Measurements from ENCODE around the gene PCBP1.

DNA sequence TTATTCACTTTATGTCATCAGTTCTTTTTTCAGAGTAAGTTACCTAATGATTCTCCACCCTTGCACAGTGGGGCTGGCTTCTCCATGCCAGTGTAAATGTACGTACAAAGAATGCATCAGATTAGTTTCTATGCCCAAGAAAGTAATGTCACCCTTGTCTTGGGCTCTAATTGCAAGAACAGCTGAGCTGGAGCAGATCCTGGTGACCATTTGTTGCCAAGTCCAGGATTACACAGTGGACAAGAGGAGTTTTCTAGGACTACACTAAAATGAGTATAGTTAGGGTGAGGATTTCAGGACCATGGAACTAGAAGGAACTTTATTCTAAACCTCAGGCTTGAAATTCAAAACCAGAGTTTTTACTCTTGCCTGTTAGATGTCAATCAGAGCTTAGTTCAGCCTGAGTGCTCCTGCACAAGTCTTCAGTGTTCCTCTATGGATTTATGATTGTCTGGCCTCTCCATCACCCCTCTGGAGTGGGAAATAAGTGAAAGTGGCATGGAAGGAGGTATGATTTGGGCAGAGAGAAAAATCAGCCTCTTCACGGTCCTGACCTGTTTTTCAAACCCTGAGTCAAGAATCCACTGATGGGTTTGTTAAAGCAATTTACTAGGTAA lies 29.8 kb downstream of the PCBP1 start:
- TF ChIP-seq, protein P1, sequence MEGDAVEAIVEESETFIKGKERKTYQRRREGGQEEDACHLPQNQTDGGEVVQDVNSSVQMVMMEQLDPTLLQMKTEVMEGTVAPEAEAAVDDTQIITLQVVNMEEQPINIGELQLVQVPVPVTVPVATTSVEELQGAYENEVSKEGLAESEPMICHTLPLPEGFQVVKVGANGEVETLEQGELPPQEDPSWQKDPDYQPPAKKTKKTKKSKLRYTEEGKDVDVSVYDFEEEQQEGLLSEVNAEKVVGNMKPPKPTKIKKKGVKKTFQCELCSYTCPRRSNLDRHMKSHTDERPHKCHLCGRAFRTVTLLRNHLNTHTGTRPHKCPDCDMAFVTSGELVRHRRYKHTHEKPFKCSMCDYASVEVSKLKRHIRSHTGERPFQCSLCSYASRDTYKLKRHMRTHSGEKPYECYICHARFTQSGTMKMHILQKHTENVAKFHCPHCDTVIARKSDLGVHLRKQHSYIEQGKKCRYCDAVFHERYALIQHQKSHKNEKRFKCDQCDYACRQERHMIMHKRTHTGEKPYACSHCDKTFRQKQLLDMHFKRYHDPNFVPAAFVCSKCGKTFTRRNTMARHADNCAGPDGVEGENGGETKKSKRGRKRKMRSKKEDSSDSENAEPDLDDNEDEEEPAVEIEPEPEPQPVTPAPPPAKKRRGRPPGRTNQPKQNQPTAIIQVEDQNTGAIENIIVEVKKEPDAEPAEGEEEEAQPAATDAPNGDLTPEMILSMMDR (IDR thresholded peaks at IDR 0.05), result no peak
- TF ChIP-seq POLR2AphosphoS5 (IDR thresholded peaks at IDR 0.05; ENCODE audit: insufficient read depth in 1 of 2, low read depth in 1 of 2), result no peak

All from vagina (tissue), 2 donors.